RPMI8226 (cell line): ENCODE data around the gene ANKRD30A.
"Not testable (repeated sequence)": the region's sequence is repeated elsewhere in the genome, so short reads cannot be mapped to it uniquely, and the experiment has no call there.

ENCODE experiments used
- DNase-seq: peaks from one replicate; pipeline ENCODE4 v3.0.0-alpha.2; 2015

Gene ANKRD30A

GRCh38 chr10:37125191-37125732, at the start of gene ANKRD30A:
ANKRD30A (plus strand) TSS chr10:37125598; CDS start chr10:37125788, 190 bp downstream.
- DNase-seq, result no peak

GRCh38 chr10:37076083-37076482, 49.3 kb upstream of the ANKRD30A start:
- DNase-seq, result not testable (repeated sequence)

- no peak for DNase-seq
Measured at GRCh38 chr10:37095792-37096573, 29.4 kb upstream of the ANKRD30A start.

GRCh38 chr10:37101261-37101660, 24.1 kb upstream of the ANKRD30A start:
- no peak for DNase-seq

GRCh38 chr10:37109000-37109399, 16.4 kb upstream of the ANKRD30A start:
- no peak for DNase-seq

- DNase-seq, result no peak
Measured at GRCh38 chr10:37124532-37124931, 866 bp upstream of the ANKRD30A start.

- no peak for DNase-seq
Measured at GRCh38 chr10:37125921-37126320, 523 bp downstream of the ANKRD30A start.

- DNase-seq, result peak; percentile 66
Measured at GRCh38 chr10:37146443-37146842, 21.0 kb downstream of the ANKRD30A start.

GRCh38 chr10:37162430-37162829, 37.0 kb downstream of the ANKRD30A start:
- DNase-seq, result not testable (repeated sequence)

GRCh38 chr10:37171945-37172344, 46.5 kb downstream of the ANKRD30A start:
- DNase-seq, result not testable (repeated sequence)

GRCh38 chr10:37178296-37178695, 52.9 kb downstream of the ANKRD30A start:
- DNase-seq, result not testable (repeated sequence)

GRCh38 chr10:37182719-37183118, 57.3 kb downstream of the ANKRD30A start:
- DNase-seq, result not testable (repeated sequence)

- DNase-seq, result no peak
Measured at GRCh38 chr10:37206132-37206531, 80.7 kb downstream of the ANKRD30A start.

- no peak for DNase-seq
Measured at GRCh38 chr10:37220866-37221265, 95.5 kb downstream of the ANKRD30A start.

GRCh38 chr10:37222046-37222445, 96.6 kb downstream of the ANKRD30A start:
- no peak for DNase-seq

- no peak for DNase-seq
Measured at GRCh38 chr10:37225163-37225562, 99.8 kb downstream of the ANKRD30A start.

GRCh38 chr10:37226524-37226923, 101.1 kb downstream of the ANKRD30A start:
- DNase-seq, result no peak

GRCh38 chr10:37234692-37235091, 109.3 kb downstream of the ANKRD30A start:
- DNase-seq, result no peak

- no peak for DNase-seq
Measured at GRCh38 chr10:37236093-37236492, 110.7 kb downstream of the ANKRD30A start.

GRCh38 chr10:37240223-37240622, 114.8 kb downstream of the ANKRD30A start:
- no peak for DNase-seq

- no peak for DNase-seq
Measured at GRCh38 chr10:37246637-37247036, 121.2 kb downstream of the ANKRD30A start.

GRCh38 chr10:37255837-37256236, 130.4 kb downstream of the ANKRD30A start:
- DNase-seq, result not testable (repeated sequence)

- peak; percentile 5 for DNase-seq
Measured at GRCh38 chr10:37263304-37263703, 137.9 kb downstream of the ANKRD30A start.

GRCh38 chr10:37268266-37268665, 142.9 kb downstream of the ANKRD30A start:
- DNase-seq, result no peak
